ACHN (cell line): Measurements from ENCODE around the gene EIF2AK2.

Experiments used
- DNase-seq: peaks from one replicate; pipeline ENCODE4 v3.0.0-alpha.2; 2015
- in situ Hi-C: cut with HindIII; loops from 2 replicates; pipeline ENCODE4 v1.10.0; 2017; ENCODE audit warnings: low sequenced_read_pairs, low pct_ligation_motif_present, low pct_unique_long_range_greater_than_20kb

EIF2AK2 gene

DNA sequence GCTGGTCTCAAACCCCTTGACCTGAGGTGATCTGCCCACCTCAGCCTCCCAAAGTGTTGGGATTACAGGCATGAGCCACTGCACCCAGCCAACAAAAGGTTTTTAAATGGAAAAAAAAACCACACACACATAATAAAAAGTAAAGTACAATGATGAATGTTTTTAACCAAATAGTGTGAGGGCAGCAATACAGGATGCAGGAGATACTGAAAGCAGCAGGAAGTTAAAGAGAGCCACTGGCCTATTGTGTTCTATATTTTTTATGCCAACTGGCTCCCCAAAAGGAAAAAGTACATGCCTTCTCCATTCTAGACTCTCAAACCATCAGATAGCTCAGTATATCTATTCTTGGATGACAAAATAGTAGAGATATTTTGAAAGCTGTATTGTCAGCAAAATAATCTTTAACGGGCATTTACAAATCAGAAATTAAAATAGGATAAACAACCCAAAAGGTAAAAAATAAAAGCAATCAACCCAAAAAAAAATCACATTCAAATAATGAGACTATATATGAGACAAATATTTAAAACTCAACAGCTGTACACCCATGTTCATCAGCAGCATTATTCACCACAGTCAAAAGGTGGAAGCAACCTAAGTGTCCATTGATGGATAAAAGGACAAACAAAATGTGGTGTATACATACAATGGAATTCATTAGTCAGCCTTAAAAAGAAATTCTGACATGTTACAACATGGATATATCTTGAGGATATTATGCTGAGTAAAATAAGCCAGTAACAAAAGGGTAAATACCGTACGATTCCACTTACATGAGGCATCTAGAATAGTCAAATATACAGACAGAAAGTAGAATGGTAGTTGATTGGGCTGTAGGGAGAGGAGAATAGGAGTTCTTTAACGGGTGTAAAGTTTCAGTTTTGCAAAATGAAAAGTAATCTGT lies 46.2 kb downstream of the EIF2AK2 start:
- in situ Hi-C loops, result no loop called here
- no peak for DNase-seq

DNA sequence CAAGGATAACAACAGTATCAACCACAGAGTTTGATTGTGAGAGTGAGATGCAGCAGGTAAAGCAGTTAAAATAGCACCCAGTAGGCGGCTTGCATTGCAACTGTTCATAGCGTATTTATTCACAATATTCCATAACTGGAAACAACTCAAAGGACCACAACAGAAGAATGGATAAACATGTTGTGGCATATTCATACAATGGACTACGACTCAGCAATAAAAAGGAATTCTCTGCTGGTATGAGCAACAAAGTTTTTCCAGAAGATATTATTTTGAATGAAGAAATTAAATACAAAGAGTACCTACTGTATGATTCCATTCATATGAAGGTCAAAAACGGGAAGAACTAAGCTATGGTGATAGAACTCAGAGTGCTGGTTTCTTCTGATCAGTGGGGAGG lies 47.3 kb downstream of the EIF2AK2 start:
- in situ Hi-C loops, result no loop called here

DNA sequence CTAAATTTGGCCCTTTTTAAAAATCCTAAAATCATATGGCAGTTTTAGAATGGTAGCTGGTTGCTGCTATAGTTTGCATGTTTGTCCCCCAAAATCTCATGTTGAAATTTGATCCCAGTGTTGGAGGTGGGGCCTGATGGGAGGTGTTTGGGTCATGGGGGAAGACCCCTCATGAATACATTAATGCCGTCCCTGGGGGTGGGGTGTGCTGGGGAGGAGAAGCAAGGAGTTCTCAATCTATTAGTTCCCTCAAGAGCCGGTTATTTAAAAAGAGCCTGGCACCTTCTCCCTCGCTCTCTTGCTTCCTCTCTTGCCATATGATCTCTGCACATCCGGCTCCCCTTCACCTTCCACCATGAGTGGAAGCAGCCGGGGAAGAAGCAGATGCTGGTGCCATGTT lies 51.6 kb downstream of the EIF2AK2 start:
- no peak for DNase-seq
- in situ Hi-C loops, result no loop called here

More for the DNA sequence above, 47.3 kb downstream of the EIF2AK2 start:
- DNase-seq, result no peak

DNA sequence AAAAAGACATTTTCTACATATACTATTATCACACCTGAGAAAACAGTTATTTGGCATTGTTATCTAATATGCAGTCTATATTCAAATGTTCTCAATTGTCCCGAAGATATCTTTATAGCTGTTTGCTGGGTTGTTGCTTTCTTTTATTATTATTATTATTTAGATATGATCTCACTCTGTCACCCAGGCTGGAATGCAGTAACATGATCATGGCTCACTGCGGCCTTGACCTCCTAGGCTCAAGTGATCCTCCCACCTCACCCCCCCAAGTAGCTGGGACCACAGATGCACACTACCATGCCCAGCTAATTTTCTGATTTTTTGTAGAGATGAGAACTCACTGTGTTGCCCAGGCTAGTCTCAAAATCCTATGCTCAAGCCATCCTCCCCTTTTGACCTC lies 52.6 kb downstream of the EIF2AK2 start:
- no peak for DNase-seq
- in situ Hi-C loops, result no loop called here

DNA sequence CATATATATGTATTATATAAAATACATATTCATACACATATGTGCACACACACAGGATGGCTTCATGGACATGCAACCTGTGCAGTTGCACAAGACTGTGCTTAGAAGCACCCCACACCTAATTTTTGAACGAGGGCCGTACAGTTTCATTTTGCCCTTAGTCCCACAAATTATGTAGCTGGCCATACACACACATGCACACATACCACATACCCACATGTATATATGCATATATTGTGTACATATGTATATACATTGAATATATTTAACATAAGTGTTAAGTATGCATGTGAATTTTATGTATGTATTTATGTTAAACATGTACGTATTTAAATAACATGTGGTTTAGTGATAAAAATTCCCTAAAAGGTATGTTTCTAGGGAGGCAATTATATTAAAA lies 54.2 kb downstream of the EIF2AK2 start:
- in situ Hi-C loops, result no loop called here
- no peak for DNase-seq

DNA sequence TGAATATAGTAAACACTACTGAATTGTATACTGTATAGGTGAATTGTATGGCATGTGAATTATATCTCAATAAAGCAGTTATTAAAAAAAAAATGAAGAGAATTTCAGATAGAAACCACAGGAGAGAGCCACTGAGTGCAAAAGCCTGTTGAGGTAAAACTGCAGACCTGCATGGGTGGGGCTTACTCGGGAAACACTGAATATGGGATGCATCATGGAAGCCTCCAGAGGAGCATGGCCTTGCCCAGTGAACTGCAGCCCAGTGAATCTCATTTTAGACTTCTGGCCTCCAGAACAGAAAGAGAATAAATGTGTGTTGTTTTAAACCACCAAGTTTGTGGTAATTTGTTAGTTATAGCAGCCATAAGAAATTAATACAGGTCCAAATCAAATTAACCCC lies 56.7 kb downstream of the EIF2AK2 start:
- DNase-seq, result no peak
- in situ Hi-C loops, result no loop called here

DNA sequence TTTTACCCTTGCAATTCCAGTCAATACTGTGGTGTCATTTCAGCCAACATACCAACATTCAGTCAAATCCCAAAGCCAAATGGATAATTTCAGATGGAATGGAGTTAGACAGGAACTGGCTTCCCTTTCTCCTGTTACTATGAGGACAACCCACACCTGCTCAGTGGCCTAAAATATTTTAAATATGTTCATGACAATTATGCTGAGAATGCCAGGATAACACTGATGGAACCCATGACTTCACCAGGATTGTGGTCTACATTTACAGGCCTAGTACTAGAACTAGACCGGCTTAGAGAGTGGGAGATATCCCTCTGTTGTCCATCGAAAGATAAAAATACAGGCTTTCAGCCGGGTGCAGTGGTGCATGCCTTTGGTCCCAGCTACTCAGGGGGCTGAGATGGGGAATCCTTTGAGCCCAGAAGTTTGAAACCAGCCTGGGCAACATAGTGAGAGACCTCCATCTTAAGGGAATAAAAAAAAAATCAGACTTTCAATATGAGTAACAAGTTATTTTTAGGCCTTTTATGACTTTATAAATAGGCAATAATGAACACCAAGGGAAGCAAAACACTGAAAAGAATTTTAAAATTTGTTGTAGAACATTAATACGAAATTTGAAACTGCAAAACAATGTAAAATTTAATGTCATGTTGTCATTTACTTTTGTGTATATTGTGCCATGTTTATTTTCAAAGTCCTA lies 58.2 kb downstream of the EIF2AK2 start:
- in situ Hi-C loops, result no loop called here

DNA sequence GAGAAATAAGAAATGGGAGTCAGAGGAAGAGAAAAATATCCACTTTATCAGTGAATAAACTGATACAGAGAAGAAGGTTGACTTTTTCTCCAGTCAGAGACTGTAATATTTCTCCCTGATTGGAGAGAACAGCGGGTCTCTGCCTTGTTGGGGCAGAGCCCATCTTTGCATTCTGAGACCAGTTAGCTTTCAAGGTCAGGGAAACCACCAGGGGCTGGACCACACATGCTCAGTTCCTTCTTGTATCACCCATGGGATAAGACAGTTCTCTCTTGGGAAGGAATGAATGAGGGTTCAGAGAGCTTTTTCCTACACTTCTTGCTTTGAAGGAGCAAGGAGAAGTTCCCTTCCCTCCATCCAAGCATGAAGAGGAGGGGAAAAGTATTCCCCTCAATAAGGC lies 60.2 kb downstream of the EIF2AK2 start:
- in situ Hi-C loops, result no loop called here
- DNase-seq, result no peak

More for the DNA sequence above, 58.2 kb downstream of the EIF2AK2 start:
- no peak for DNase-seq

DNA sequence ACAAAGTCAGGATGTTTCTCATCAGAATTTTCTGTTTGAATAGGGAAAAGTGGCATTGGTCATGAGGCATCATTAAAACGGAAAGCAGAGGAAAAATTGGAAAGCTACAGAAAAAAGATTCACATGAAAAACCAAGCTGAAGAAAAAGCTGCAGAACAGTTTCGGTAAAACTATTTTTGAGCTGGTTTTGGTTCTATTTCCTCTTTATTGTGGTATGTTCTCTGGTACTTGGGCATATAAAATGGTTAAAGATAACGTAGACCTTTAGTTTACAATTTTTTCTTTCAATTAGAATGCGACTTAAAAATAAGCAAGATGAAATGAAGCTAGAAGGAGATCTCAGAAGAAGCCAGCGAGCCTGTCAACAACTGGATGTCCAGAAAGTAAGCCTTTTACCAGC lies 64.9 kb downstream of the EIF2AK2 start:
- in situ Hi-C loops, result no loop called here
- no peak for DNase-seq

DNA sequence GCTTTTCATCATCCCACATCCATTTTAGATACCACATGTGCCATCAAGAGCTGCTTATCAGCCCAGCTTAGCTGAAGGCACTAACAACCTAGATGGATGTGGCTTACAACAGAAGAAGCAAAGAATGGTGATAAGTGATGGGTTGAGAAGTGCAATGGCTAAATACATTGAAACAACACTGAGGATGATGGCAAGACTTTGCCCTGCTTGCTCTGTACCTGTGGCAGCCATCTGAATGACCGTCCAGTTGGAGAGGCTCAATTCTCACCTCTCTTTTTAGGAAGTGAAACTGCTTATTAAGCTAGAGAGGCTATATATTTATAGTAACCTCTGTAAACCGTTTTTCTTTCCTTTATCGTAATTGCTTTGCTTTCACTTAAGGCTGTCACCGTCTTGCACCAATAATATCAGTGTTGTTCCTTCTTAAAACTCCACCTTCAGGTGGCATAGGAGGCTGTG lies 66.7 kb downstream of the EIF2AK2 start:
- in situ Hi-C loops, result no loop called here
- DNase-seq, result no peak

DNA sequence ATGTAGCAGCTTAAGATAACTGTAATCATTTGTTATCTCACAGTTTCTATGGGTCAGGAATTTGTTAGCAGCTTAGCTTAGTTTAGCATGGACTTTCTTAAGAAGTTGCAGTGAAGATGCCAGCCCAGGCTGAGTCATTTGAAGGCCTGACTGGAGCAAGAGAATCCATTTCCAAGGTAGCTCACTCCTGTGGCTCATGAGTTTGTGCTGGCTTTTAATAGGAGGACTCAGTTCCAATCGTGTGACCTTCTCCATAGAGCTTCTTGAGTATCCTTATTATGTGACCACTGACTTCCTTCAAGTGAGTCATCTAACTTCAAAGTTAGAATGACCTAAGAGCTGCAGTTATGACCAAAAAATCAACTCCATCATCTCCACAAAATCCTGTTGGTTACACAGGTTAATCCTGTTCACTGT lies 71.0 kb downstream of the EIF2AK2 start:
- in situ Hi-C loops, result no loop called here
- DNase-seq, result peak; percentile 72

DNA sequence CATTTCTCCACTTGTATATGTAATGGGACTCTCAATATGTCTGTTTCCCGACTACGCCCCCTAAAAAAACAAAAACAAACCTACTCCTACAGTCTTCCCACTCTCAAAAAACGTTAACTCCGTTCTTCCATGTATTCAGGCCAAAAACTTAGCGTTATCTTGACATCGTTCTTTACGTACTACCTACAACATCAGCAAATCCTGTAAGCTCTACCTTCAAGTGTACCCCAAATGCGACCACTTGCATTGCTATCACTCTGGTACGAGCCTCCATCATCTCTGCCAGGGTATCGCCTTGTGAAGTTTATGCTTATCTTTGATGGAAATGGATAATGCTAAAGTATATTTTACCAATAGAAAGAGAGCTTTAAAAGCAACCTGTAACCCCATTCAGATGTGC lies 72.0 kb downstream of the EIF2AK2 start:
- in situ Hi-C loops, result no loop called here
- no peak for DNase-seq

DNA sequence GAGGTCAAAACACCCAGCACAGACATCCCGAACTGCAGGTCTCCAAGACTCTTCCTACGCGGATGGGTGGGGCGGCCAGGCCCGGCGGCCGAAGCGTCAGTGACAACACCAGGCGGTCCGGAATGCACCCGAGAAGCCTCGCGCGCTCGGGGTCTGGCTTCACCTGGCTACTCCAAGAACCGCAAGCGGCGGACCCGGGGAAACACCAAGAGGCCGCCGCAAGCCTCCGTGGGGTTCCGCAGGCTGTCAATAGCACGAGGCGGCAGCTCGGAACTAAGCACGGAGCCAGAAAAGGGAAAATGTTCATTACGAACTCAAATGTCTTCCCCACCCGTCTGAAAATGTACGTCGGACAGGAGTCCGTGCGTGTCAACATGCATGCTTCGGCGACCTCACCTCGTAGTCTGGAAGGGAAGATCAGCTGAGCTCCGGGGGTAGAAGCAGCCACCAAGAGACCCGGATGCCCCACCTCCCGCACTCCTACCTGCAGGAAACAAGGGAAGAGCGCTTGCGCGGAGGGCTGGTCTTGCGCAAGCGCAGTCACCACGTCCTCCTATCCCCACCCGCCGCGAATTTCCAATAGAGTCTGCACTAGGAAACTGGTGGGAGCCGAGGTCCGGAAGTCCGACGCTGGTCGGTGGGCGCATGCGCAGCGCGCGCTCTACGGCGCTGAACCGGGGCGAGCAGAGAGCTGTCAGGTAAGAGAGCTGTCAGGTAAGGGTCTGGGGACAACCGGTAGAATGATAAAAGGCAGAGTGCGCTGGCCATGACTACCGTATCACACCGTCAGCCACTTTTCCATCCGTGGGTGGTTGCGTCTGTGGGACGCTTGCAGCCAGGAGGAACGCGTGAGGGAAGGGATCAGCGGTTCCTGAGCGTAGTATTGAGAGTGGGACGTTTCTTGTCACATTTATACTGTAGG lies 72.6 kb downstream of the EIF2AK2 start, which contains the start of the genes GPATCH11 and HEATR5B:
GPATCH11 (plus strand) TSS at position 646 of the 922 bp plus-strand sequence. CDS start 3,864 bp downstream, outside the sequence.
HEATR5B (minus strand) TSS at position 500 of the 922 bp plus-strand sequence. CDS start 958 bp downstream, outside the sequence.
- in situ Hi-C loops, result no loop called here

DNA sequence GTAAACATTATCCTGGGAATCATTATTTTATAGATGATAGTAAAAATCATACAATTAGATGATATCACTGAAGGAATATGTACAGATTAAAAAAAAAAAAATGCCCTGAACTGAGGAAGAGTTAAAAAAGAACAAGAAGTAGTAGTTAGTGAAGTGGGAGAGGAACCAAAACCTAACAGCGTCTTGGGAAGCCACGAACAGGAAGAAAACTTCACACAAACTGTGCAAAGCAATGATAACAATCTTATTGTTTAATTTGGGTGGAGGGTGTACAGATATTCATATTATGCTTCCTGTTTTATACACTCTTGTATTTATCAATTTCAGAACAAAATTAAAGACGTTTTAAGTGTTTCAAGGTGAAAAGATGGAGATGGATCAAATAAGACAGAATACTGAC lies 76.1 kb downstream of the EIF2AK2 start:
- in situ Hi-C loops, result no loop called here
- no peak for DNase-seq

More for the DNA sequence above, 72.6 kb downstream of the EIF2AK2 start, which contains the start of the genes GPATCH11 and HEATR5B:
- peak; percentile 98 for DNase-seq

DNA sequence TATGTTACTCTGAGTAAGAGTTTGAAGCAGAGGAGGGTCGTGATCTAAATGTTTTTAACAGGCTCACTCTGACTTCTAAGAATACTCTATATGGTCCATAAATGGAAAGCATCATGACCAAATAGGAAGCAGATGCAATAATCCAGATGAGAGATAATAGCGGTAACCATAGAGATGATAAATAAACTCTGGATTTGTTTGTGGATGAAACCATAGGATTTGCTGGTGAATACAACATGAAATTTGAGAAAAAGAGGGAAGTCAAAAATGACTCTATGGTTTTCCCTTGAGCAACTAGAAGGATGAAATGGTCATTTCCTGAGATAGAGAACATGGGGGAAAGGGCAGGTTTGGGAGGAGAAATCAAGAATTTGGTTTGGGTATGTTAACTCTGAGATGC lies 76.5 kb downstream of the EIF2AK2 start:
- no peak for DNase-seq
- in situ Hi-C loops, result no loop called here

DNA sequence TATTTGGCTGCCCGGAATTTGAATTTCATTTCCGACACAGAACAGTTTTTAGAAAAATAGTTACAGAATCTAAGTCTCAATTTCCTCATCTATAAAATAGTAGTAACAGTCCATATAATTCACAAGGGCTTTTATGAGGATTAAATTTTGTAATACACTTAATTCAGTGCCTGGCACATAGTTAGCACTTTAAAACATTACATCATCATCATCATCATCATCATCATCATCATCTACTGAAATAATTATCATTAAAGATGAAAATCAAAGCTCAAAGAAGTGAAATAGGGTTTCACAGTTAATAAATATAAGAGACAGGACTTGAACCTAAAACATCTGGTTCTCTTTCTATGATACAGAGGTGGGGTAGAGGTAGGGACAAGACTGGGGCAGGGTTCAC lies 85.8 kb downstream of the EIF2AK2 start:
- no peak for DNase-seq
- in situ Hi-C loops, result no loop called here

DNA sequence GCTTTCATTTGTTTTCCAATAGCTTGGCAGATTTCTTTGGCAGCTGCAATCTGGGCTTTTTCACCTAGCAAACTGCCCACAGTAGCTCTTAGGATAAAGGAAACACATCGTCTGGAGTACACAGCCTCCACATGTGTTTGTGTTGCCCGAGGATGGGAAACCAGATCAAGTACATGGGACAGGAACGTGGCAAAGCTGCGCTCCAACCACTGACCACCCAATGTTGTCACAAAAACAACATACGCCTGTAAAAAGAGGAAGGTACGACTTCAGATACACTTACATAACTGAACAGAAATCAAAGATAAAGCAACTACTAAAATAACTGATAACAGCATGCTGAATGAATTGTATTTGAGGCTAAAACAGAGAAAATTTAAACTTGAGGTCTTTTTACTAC lies 88.1 kb downstream of the EIF2AK2 start:
- in situ Hi-C loops, result no loop called here
- no peak for DNase-seq

DNA sequence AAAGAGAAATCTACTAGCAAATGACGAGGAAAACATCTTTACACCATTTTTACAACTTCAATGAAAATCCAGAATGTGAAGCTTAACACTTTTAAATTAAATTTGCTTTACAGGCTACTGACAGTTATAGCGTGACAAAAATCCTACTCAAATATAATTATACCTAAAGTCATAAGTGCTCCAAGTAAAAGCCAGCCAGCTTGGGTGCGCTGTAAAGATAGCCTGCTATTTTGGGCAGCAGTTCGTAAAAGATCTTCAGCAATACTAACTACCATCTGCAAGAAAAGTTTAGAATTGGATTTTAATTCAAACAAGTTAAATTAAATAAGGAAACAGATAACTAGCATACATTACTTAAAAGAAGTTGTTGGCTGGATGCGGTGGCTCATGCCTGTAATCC lies 95.0 kb downstream of the EIF2AK2 start:
- no peak for DNase-seq
- in situ Hi-C loops, result no loop called here
